Measurements from ENCODE around the gene EPGN. TPM values are rescaled to one million over a fixed set of nuclear protein-coding genes. Genes with fewer than 3 reads are reported as not detected.

EPGN gene
- total and polyA plus RNA-seq, 2 of the 8 experiments (the other 6 are each of a cell fraction or from before 2014, with no cell fraction given) = not detected

- TF ChIP-seq POU5F1 (IDR thresholded peaks at IDR 0.05; ENCODE audit: low read depth, low read length) (no peak), JUN (IDR thresholded peaks at IDR 0.05; ENCODE audit: low read depth, low read length) (no peak), BRCA1 (IDR thresholded peaks at IDR 0.05; ENCODE audit: low read depth, low read length) (no peak), TCF12 (IDR thresholded peaks at IDR 0.05; ENCODE audit: low read depth, low read length) (no peak), NANOG (IDR thresholded peaks at IDR 0.05; ENCODE audit: insufficient read depth, low read depth, low read length, poor library complexity, severe bottlenecking) (no peak), CBX5 (IDR thresholded peaks at IDR 0.05; ENCODE audit: low read depth, low read length) (no peak)
Measured at GRCh38 chr4:74260036-74260435, 48.2 kb upstream of the EPGN start (continued).

Data from H1 (cell line).